HepG2 (cell line): ENCODE results near the gene ZNFX1. TPM values are rescaled to one million over a fixed set of nuclear protein-coding genes. Genes with fewer than 3 reads are reported as not detected.
A peak's percentile ranks its signal among the peaks of the same experiment; 100 is the strongest.

Experiments used
- ATF4 ChIP-seq, 2 experiments: fragments of 450-650 bp in 1 of 2; sonication (generic) in 1 of 2; formaldehyde crosslinking; IDR thresholded peaks; 2 replicates each; pipeline versions ENCODE4 v1.5.0 to v1.8.0; 2020 to 2022; ENCODE audit warnings: mild to moderate bottlenecking in 1 of 2, missing genetic modification reagents in 1 of 2
- HOXA3 ChIP-seq: sonication (generic); formaldehyde crosslinking; IDR thresholded peaks from 2 replicates; pipeline ENCODE4 v1.5.0; 2020; ENCODE audit warnings: missing genetic modification reagents
- MAX ChIP-seq: IDR thresholded peaks from 2 replicates; pipeline ENCODE4 v1.6.1; 2012; ENCODE audit warnings: inconsistent platforms
- ZBTB21 ChIP-seq: sonication (generic); formaldehyde crosslinking; IDR thresholded peaks from 2 replicates; pipeline ENCODE4 v1.4.0; 2020; ENCODE audit warnings: missing genetic modification reagents
- ZNF232 ChIP-seq: sonication (generic); formaldehyde crosslinking; IDR thresholded peaks from 2 replicates; pipeline ENCODE4 v1.4.0; 2020; ENCODE audit warnings: missing genetic modification reagents, borderline replicate concordance
- ZNF280B ChIP-seq: sonication (generic); formaldehyde crosslinking; IDR thresholded peaks from 2 replicates; pipeline ENCODE4 v1.5.0; 2020; ENCODE audit warnings: missing genetic modification reagents, mild to moderate bottlenecking, borderline replicate concordance
- ZNF318 ChIP-seq: sonication (generic); formaldehyde crosslinking; IDR thresholded peaks from 2 replicates; pipeline ENCODE4 v1.4.0; 2020; ENCODE audit warnings: mild to moderate bottlenecking, missing genetic modification reagents
- ZNF710 ChIP-seq: sonication (generic); formaldehyde crosslinking; IDR thresholded peaks from 2 replicates; pipeline ENCODE4 v1.5.0; 2020; ENCODE audit warnings: mild to moderate bottlenecking, missing genetic modification reagents, borderline replicate concordance
- ZSCAN31 ChIP-seq: sonication (generic); formaldehyde crosslinking; IDR thresholded peaks from 2 replicates; pipeline ENCODE4 v1.5.0; 2020; ENCODE audit warnings: low read depth, mild to moderate bottlenecking, missing genetic modification reagents
- polyA plus RNA-seq, 8 experiments: library from polyadenylated mRNA; depleted of rRNA in 3 of 8; stranded (reverse) in 7 of 8; unstranded in 1 of 8; fragments of >200 nt; fragmentation: Illumina TruSeq in 4 of 8; extraction: Trizol in 4 of 8; gene quantifications; 2 replicates each; pipeline versions ENCODE4 v1.2.1 to v1.2.3, GENCODE V29; 2011 to 2016; ENCODE audit warnings: low read depth in 4 of 8, missing spikeins in 1 of 8, mixed read lengths in 1 of 8; ENCODE audit not compliant: insufficient read depth in 1 of 8
- total RNA-seq, 5 experiments: library from RNA; depleted of rRNA; stranded (reverse); fragments of >200 nt; fragmentation: Illumina TruSeq; extraction: Trizol; gene quantifications; 2 replicates each; pipeline ENCODE4 v1.2.3, GENCODE V29; 2016; ENCODE audit warnings: low read depth in 1 of 5
- TF ChIP-seq, protein P1 (sequence below): IDR thresholded peaks from 2 replicates; pipeline ENCODE4 v1.6.1; 2016
- TF ChIP-seq, protein P2 (sequence below): IDR thresholded peaks from 2 replicates; pipeline ENCODE4 v1.6.1; 2016; ENCODE audit warnings: low read depth
- TF ChIP-seq, protein P3 (sequence below): sonication (generic); formaldehyde crosslinking; IDR thresholded peaks from 2 replicates; pipeline ENCODE4 v1.5.0; 2020; ENCODE audit warnings: missing genetic modification reagents

ZNFX1 gene
- total and polyA plus RNA-seq, 2 of the 13 experiments (the other 11 are each of a cell fraction or from before 2014, with no cell fraction given), result 2.9 to 11.1 TPM

- TF ChIP-seq ATF4 (CRISPR knock-in tag; IDR thresholded peaks at IDR 0.05), result no peak
- TF ChIP-seq ZBTB21 (CRISPR knock-in tag), result no peak
- no peak for TF ChIP-seq ZNF318 (CRISPR knock-in tag)
- no peak for TF ChIP-seq ZNF232 (CRISPR knock-in tag)
- 0 out of 2 replicates have a peak, but pooled peaks have one; percentile 25 for TF ChIP-seq ZNF280B (CRISPR knock-in tag)
- TF ChIP-seq, protein P1, sequence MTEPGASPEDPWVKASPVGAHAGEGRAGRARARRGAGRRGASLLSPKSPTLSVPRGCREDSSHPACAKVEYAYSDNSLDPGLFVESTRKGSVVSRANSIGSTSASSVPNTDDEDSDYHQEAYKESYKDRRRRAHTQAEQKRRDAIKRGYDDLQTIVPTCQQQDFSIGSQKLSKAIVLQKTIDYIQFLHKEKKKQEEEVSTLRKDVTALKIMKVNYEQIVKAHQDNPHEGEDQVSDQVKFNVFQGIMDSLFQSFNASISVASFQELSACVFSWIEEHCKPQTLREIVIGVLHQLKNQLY (CRISPR knock-in tag), result no peak
- TF ChIP-seq HOXA3 (CRISPR knock-in tag), result no peak
- no peak for TF ChIP-seq MAX
- TF ChIP-seq, protein P2, sequence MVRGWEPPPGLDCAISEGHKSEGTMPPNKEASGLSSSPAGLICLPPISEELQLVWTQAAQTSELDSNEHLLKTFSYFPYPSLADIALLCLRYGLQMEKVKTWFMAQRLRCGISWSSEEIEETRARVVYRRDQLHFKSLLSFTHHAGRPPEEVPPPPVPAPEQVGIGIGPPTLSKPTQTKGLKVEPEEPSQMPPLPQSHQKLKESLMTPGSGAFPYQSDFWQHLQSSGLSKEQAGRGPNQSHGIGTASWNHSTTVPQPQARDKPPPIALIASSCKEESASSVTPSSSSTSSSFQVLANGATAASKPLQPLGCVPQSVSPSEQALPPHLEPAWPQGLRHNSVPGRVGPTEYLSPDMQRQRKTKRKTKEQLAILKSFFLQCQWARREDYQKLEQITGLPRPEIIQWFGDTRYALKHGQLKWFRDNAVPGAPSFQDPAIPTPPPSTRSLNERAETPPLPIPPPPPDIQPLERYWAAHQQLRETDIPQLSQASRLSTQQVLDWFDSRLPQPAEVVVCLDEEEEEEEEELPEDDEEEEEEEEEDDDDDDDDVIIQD (CRISPR knock-in tag), result no peak
- TF ChIP-seq ZNF710 (CRISPR knock-in tag), result no peak
- TF ChIP-seq ZSCAN31 (CRISPR knock-in tag), result no peak
- TF ChIP-seq, protein P3, sequence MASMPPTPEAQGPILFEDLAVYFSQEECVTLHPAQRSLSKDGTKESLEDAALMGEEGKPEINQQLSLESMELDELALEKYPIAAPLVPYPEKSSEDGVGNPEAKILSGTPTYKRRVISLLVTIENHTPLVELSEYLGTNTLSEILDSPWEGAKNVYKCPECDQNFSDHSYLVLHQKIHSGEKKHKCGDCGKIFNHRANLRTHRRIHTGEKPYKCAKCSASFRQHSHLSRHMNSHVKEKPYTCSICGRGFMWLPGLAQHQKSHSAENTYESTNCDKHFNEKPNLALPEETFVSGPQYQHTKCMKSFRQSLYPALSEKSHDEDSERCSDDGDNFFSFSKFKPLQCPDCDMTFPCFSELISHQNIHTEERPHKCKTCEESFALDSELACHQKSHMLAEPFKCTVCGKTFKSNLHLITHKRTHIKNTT, result no peak
Measured at GRCh38 chr20:49248301-49248700, 29.6 kb downstream of the ZNFX1 start (continued).
